HUDEP-2 (cell line): Measurements from ENCODE around the gene IER3IP1.
"Not testable (repeated sequence)": the region's sequence is repeated elsewhere in the genome, so short reads cannot be mapped to it uniquely, and the experiment has no call there.

ENCODE experiments used
- DNase-seq, 76 experiments: peaks; one replicate each; lab custom pipeline; 2025; ENCODE audit not compliant: unreplicated experiment in 76 of 76; lab: John Stamatoyannopoulos, UW

IER3IP1 gene

DNA sequence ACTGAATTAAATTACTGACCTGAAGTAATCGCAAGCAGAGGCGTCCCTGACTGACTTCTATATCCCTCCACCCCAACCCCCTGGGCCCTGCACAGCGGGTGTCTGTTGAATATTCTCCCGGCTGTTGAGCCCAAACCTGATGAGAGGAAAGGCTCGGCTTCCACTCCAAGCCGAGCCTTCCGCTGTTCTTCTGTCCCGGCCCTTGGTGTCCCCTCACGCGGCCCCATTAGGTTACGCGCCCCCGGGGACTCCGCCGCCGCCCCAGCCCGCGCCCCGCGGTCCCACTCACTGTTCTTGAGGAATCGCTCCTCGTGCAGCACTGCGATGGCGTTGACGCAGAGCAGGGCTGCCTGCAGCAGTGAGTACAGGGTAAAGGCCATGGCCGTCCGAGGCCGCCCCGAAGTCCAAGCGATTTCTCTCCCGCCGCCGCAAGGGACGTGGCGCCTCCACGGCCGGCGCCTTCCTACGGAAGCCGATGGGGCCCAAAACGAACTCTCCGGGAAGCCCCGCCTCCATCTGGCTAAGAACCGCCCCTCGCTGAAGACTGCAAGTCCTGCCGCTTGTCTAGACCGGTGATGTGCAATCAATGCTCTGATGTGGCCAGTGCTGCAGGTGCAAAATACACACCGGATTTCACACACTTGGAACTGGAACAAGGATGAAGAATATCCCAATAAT, at the start of gene IER3IP1:
Gene IER3IP1 (minus strand): TSS at position 467 of the 678 bp plus-strand sequence. CDS start 87 bp downstream, at position 380.
- DNase-seq: peak; percentile 11 to 95 (median 84)

GRCh38 chr18:47215554-47216138, 39.5 kb upstream of the IER3IP1 start:
- peak in 16 of 76 experiments; percentile 1 to 57 (median 18) for DNase-seq

DNA sequence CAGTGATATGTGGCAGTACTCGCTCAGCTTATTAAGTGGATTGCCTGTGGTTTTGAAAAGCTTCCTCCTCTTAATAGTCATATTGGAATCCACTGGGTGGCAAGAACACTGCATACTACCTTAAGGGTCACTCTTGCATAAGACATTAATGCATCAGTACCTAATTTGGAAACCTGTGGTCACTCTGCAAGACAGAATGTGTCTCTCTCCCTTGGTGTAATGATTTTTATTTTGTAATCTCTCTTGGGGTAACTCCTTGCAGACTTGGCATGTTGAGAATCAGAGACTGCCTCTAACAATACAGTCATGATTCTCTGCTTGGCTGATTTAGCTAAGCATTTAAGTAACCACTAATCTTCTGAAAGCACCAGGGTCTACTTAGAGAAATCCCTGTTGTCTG, 33.0 kb upstream of the IER3IP1 start:
- DNase-seq: no peak

- DNase-seq: no peak
These were observed 30.9 kb upstream of the IER3IP1 start for GRCh38 chr18:47206945-47207637.

DNA sequence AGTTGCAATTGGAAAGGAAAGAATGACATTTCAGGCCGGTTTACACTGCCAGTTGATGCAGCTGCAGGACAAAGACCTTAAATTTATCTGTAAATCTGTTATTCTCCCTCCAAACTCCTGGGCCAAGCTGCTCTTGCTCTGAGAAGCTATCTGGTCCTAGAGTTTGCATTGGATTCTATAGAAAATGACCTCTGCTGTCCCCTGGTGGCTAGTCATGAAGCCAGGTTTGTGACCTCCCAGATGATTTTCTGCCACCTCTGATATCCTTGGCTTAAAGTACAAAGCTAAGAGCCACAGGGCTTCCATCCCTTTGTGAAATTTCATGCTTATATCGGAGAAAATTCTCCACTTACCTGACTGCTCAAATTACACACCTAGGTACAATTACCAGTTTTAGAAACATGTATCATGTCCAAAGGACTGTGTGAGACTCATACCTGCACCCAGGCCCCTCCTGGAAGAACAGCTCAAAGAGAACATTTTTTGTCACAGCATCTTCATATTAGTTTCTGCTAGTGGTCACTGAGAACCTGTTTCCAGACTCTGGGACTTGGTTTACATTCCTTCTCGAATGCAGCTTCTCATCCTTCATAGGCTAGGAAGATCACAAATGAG, 28.9 kb upstream of the IER3IP1 start:
- peak in 49 of 76 experiments; percentile 3 to 74 (median 27) for DNase-seq

GRCh38 chr18:47203626-47204464, 27.7 kb upstream of the IER3IP1 start:
- no peak for DNase-seq

DNA sequence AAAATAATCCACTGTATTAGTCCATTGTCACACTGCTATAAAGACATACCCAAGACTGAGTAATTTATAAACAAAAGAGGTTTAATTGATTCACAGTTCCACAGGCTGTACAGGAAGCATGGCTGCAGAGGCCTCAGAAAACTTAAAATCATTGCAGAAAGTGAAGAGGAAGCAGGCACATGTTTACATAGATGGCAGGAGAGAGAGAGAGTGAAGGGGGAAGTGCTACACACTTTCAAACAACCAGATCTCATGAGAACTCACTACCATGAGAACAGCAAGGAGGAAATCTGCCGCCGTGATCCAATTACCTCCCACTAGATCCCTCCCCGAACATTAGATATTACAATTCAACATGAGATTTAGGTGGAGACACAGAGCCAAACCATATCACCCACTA, 19.8 kb upstream of the IER3IP1 start:
- DNase-seq: not testable (repeated sequence)

GRCh38 chr18:47191961-47192360, 15.8 kb upstream of the IER3IP1 start:
- DNase-seq: peak in 3 of 76 experiments; percentile 6 to 39 (median 21)

DNA sequence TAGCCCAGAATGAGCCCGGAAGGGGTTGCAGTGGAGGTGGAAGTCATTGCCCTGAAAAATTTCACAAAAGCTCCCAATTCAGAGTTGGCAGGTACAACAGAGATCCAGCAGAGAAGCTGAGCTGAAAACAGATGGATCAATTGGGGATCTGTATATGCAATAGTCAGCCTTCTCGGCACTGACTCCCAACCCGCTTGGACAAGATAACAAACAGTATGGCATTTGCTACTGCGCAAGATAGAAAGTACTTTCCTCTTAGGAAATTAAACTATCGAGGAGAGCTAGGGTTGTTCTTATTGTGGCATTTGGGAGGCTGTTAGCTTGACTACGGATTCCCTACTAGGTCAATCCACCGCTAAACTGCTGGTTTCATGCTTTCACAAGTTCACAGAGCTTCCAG, 11.6 kb upstream of the IER3IP1 start:
- DNase-seq: no peak

GRCh38 chr18:47184419-47185050, 8.4 kb upstream of the IER3IP1 start:
- DNase-seq: peak in 74 of 76 experiments; percentile 10 to 98 (median 84)

- not testable (repeated sequence) for DNase-seq
These were observed 6.0 kb upstream of the IER3IP1 start for GRCh38 chr18:47182156-47182555.

- no peak for DNase-seq
These were observed 4.6 kb upstream of the IER3IP1 start for GRCh38 chr18:47180765-47181164.

DNA sequence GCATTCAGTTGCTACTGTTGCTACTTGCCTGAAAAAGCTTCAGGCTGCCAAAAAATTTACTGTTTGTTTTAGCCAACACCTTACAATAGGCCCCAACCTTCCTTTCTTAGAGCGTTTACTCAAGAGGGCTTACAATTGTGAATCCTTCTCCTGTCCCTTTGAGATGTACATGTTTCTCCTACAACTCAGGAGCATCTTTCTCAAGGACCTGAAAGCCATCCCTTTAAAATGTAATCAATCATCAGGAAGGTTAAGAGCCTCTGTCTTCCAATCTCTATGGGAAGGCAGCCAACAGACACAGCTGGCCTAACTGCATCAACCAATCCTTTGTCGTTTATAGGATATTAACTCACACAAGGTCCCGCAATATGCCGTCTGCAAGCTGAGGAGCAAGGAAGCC, 3.4 kb upstream of the IER3IP1 start:
- DNase-seq: no peak

DNA sequence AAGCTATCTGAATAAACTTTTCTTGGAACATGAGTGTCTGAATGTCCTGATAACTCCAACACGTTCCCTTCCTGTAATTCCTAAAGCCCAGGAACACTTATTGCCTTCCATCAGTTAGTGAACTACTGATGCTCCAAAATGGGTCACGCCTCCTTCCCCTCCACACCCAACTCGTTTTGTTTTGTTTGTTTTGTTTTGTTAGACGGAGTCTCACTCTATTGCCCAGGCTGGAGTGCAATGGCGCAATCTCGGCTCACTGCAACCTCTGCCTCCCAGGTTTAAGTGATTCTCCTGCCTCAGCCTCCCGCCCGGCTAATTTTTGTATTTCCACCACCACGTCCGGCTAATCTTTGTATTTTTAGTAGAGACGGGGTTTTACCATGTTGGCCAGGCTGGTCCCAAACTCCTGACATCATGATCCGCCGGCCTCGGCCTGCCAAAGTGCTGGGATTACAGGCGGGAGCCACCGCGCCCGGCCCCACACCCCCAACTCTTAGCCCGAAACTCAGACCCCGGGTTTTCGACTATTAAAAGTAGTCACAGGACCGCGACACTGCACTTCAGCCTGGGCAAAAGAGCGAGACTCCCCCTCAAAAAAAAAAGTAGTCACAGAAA, 774 bp downstream of the IER3IP1 start:
- DNase-seq: no peak

- DNase-seq: no peak
These were observed 1.5 kb downstream of the IER3IP1 start for GRCh38 chr18:47174545-47175116.

GRCh38 chr18:47172476-47172875, 3.7 kb downstream of the IER3IP1 start:
- DNase-seq: peak in 4 of 76 experiments; percentile 4 to 24 (median 14)

GRCh38 chr18:47168913-47169312, 7.3 kb downstream of the IER3IP1 start:
- no peak for DNase-seq

DNA sequence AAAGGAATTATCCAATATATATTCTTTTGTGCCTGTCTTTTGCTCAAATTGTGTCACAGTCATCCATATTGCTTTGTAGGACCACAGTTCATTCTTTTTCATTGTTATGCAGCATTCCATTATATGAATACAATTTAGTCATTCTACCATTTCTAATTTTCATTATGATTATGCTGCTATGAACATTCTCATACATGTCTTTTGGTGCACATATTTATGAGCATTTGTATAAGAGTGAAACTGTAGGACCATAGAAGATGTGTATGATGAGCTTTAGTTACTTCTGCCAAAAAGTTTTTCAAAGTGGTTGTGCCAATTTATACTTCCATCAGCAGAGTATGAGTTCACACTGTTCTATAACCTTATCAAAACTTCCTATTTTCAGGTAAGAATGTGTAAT, 7.7 kb downstream of the IER3IP1 start:
- DNase-seq: no peak

GRCh38 chr18:47166294-47166693, 9.9 kb downstream of the IER3IP1 start:
- no peak for DNase-seq
